Measurements from ENCODE around the gene ADAM10. TPM values are rescaled to one million over a fixed set of nuclear protein-coding genes. Genes with fewer than 3 reads are reported as not detected.
A peak's percentile ranks its signal among the peaks of the same experiment; 100 is the strongest.

ADAM10 gene
- total and polyA plus RNA-seq, 2 of the 8 experiments (the other 6 are each of a cell fraction or from before 2014, with no cell fraction given), result 46.5 to 163 TPM

GRCh38 chr15:58666957-58667356, 82.5 kb downstream of the ADAM10 start:
- CTCF ChIA-PET (ENCODE audit: partially characterized antibody), result interaction anchor here (0.8 to 1.0 kb wide), 2 partner anchors 11 to 19 kb away, joined by 3 read pairs; no protein-coding TSS in a partner anchor
- no peaks in the 10 kb centered on the region for H3K79me2 ChIP-seq (ENCODE audit: control insufficient read depth in 1 of 2, insufficient read depth in 2 of 2, low read length in 2 of 2)
- H3K4me1 ChIP-seq (replicated peaks in 1 of 4; ENCODE audit: control insufficient read depth in 3 of 4, insufficient read depth in 4 of 4, low read length in 3 of 4), result peaks cover 0 to 8% (median 4%) of the 10 kb centered on the region in 4 experiments; a peak in 4 of 7 replicates
- no peak overlapping the region for H2AK5ac ChIP-seq (ENCODE audit: low read depth, low read length)
- DNase-seq (ENCODE audit: low read depth in 1 of 2, low spot score in 2 of 2), result no peak
- peak overlapping the region in 1 of 4 experiments; percentile 36; a peak in 1 of 8 replicates for H3K4me3 ChIP-seq (ENCODE audit: extremely low read depth in 1 of 4, insufficient read depth in 2 of 4, low read depth in 3 of 4, low read length in 4 of 4)
- H4K20me1 ChIP-seq (replicated peaks in 1 of 2; ENCODE audit: control insufficient read depth in 1 of 2, insufficient read depth in 2 of 2, low read length in 2 of 2), result no peaks in the 10 kb centered on the region
- H3K18ac ChIP-seq (ENCODE audit: extremely low read depth, low read length), result no peak overlapping the region
- H3K79me1 ChIP-seq (ENCODE audit: low read depth, low read length), result no peaks in the 10 kb centered on the region
- H2BK15ac ChIP-seq (ENCODE audit: low read length), result no peak overlapping the region
- no peak overlapping the region; the same call in 1 of the 2 replicates for H2BK5ac ChIP-seq (ENCODE audit: low read depth, low read length)
- H4K5ac ChIP-seq (ENCODE audit: insufficient read length, low read depth, low read length), result no peak overlapping the region
- no peak overlapping the region for H4K8ac ChIP-seq (ENCODE audit: extremely low read depth, insufficient read depth, low read length)
- no peak overlapping the region for H2AFZ ChIP-seq (ENCODE audit: low read length)
- H2BK20ac ChIP-seq (ENCODE audit: low read length), result no peak overlapping the region
- H3K4me2 ChIP-seq (ENCODE audit: insufficient read depth in 1 of 2, low read depth in 2 of 2, low read length in 2 of 2), result 0 out of 4 replicates have a peak overlapping the region, but pooled peaks have one; percentile 12 to 34
- no peak overlapping the region for H3K4ac ChIP-seq (replicated peaks; ENCODE audit: insufficient read length, low read depth, low read length)
- no peaks in the 10 kb centered on the region for H3K23me2 ChIP-seq (ENCODE audit: low read depth, low read length)
- FAIRE-seq, result no peak
- TF ChIP-seq JUND (IDR thresholded peaks at IDR 0.05; ENCODE audit: low read length), result peak; percentile 61
- TF ChIP-seq ASH2L (IDR thresholded peaks at IDR 0.05; ENCODE audit: low read length), result no peak
- H2BK12ac ChIP-seq (ENCODE audit: low read depth, low read length), result no peak overlapping the region
- 52% methylated on average over 1 of the region's 1 CpG; no CpG with 5 or more reads in 1 of the 2 experiments for WGBS, 2 experiments (ENCODE audit: extremely low coverage in 1 of 2, insufficient coverage in 1 of 2, insufficient read length in 1 of 2, insufficient replicate concordance in 2 of 2, low coverage in 1 of 2, low lambda C conversion rate in 2 of 2, missing lambda C conversion rate in 1 of 2)
- H3K14ac ChIP-seq (ENCODE audit: insufficient read length), result no peak overlapping the region
- H3K36me3 ChIP-seq (ENCODE audit: control insufficient read depth in 2 of 4, insufficient read depth in 4 of 4, low read length in 3 of 4), result peaks cover 0 to 5% (median 1%) of the 10 kb centered on the region in 4 experiments; a peak in 3 of 8 replicates
- no peak overlapping the region for H4K91ac ChIP-seq (replicated peaks; ENCODE audit: insufficient read length, low read length)
- no peak overlapping the region for H2BK120ac ChIP-seq (replicated peaks; ENCODE audit: low read depth, low read length)
- POLR2A ChIA-PET (ENCODE audit: partially characterized antibody), result interaction anchor here (0.6 to 1.0 kb wide), 3 partner anchors 11 to 1935 kb away, joined by 3 to 5 read pairs (median 3); no protein-coding TSS in a partner anchor
- H3K23ac ChIP-seq (ENCODE audit: insufficient read length), result no peak overlapping the region
- H3K27ac ChIP-seq (ENCODE audit: low read depth, low read length), result no peak overlapping the region
- no peak overlapping the region for H3K56ac ChIP-seq (replicated peaks; ENCODE audit: insufficient read length, low read depth, low read length)
- no peak overlapping the region for H3K9ac ChIP-seq (replicated peaks in 1 of 4; ENCODE audit: extremely low read depth in 1 of 4, low read depth in 3 of 4, low read length in 3 of 4)
- no peaks in the 10 kb centered on the region for H3K27me3 ChIP-seq (replicated peaks in 1 of 4; ENCODE audit: control insufficient read depth in 3 of 4, extremely low read depth in 1 of 4, insufficient read depth in 3 of 4, low read length in 3 of 4)
- H3K9me3 ChIP-seq (ENCODE audit: insufficient read depth in 2 of 2, low read depth in 1 of 2, low read length in 1 of 2), result no peaks in the 10 kb centered on the region

Measured in H1 (cell line).